T-cell (primary cell): Measurements from ENCODE around the gene SLC22A23. TPM values are rescaled to one million over a fixed set of nuclear protein-coding genes. Genes with fewer than 3 reads are reported as not detected.

Experiments used
- ATAC-seq, 4 experiments: fragments of 200-7000 bp in 3 of 4; fragments of 150-1000 bp in 1 of 4; cut with Tn5 transposase; replicated peaks in 1 of 4; 1 replicate in 3 of 4; 2 replicates in 1 of 4; pipeline ENCODE4 v1.10.0; 2021; ENCODE audit warnings: moderate library complexity in 3 of 4, mild to moderate bottlenecking in 2 of 4, moderate number of reproducible peaks in 1 of 4
- CTCF ChIA-PET, 2 donors: fragments of 300-600 bp; sonication (Branson Sonifier 250); formaldehyde crosslinking; loops; one replicate each; lab custom pipeline; 2022; ENCODE audit warnings: antibody characterized with exemption in 2 of 2; lab: Charles Lee
- POLR2A ChIA-PET, 2 donors: fragments of 300-600 bp; sonication (Branson Sonifier 250); formaldehyde crosslinking; loops; one replicate each; lab custom pipeline; 2022; ENCODE audit warnings: antibody characterized with exemption in 2 of 2; lab: Charles Lee
- DNase-seq, 35 experiments: peaks; one replicate each; pipeline versions ENCODE4 v3.0.0 to v3.0.0-alpha.2; 2013 to 2023
- H3K27ac ChIP-seq: one replicate; pipeline ENCODE4 v1.5.1; 2013; ENCODE audit warnings: low read length
- H3K27me3 ChIP-seq, 2 experiments: replicated peaks in 1 of 2; 1 replicate in 1 of 2; 2 replicates in 1 of 2; pipeline versions ENCODE4 v1.6.1 to v1.7.0; 2013; ENCODE audit warnings: low read length in 1 of 2, mixed read lengths in 1 of 2; ENCODE audit not compliant: control insufficient read depth in 2 of 2, insufficient read depth in 2 of 2; ENCODE audit errors: extremely low read depth in 1 of 2
- H3K36me3 ChIP-seq, 2 donors: 1 replicate in 1 of 2; 2 replicates in 1 of 2; pipeline versions ENCODE4 v1.6.1 to v1.7.0; 2013; ENCODE audit warnings: low read length in 1 of 2; ENCODE audit not compliant: control insufficient read depth in 2 of 2, insufficient read depth in 1 of 2; ENCODE audit errors: extremely low read depth in 1 of 2
- H3K4me1 ChIP-seq, 2 experiments: 1 replicate in 1 of 2; 2 replicates in 1 of 2; pipeline versions ENCODE4 v1.6.1 to v1.7.0; 2013; ENCODE audit warnings: low read length in 2 of 2, mixed read lengths in 1 of 2; ENCODE audit not compliant: insufficient read depth in 2 of 2, control insufficient read depth in 1 of 2; ENCODE audit errors: extremely low read depth in 1 of 2
- H3K4me3 ChIP-seq, 2 donors: 1 replicate in 1 of 2; 2 replicates in 1 of 2; pipeline versions ENCODE4 v1.5.1 to v1.7.0; 2013; ENCODE audit warnings: mild to moderate bottlenecking in 2 of 2, low read length in 1 of 2, moderate library complexity in 1 of 2; ENCODE audit not compliant: control insufficient read depth in 1 of 2; ENCODE audit errors: extremely low read depth in 1 of 2
- H3K9me3 ChIP-seq: 2 replicates; pipeline ENCODE4 v1.7.0; 2013
- H3K27ac Mint-ChIP-seq, 2 donors: one replicate each; pipeline ENCODE4 v1.8.0; 2020 to 2021; ENCODE audit warnings: mild to moderate bottlenecking in 2 of 2, mixed read lengths in 2 of 2
- H3K27me3 Mint-ChIP-seq, 2 donors: one replicate each; pipeline ENCODE4 v1.8.0; 2021 to 2022; ENCODE audit warnings: mixed read lengths in 2 of 2
- H3K36me3 Mint-ChIP-seq: one replicate; pipeline ENCODE4 v1.8.0; 2021; ENCODE audit warnings: mixed read lengths
- H3K4me1 Mint-ChIP-seq, 3 donors: one replicate each; pipeline ENCODE4 v1.8.0; 2020 to 2022; ENCODE audit warnings: mixed read lengths in 3 of 3, mild to moderate bottlenecking in 1 of 3
- H3K4me3 Mint-ChIP-seq, 3 donors: one replicate each; pipeline ENCODE4 v1.8.0; 2020 to 2022; ENCODE audit warnings: mild to moderate bottlenecking in 3 of 3, mixed read lengths in 3 of 3, moderate library complexity in 3 of 3
- H3K9me3 Mint-ChIP-seq, 3 donors: one replicate each; pipeline ENCODE4 v1.8.0; 2020 to 2022; ENCODE audit warnings: mixed read lengths in 3 of 3
- WGBS: methylation state at CpG from one replicate; pipeline ENCODE4 v1.1.5; 2013; ENCODE audit warnings: missing lambda C conversion rate; ENCODE audit not compliant: insufficient coverage; 5-methylcytosine and 5-hydroxymethylcytosine counted together
- total RNA-seq, 35 experiments: library from RNA in 6 of 35; stranded (reverse) in 6 of 35; fragments of 120-200 nt in 1 of 35; gene quantifications; one replicate each; pipeline versions ENCODE4 v1.2.1 to v1.2.4 and lab custom pipeline; 2013 to 2026

SLC22A23 gene
- total RNA-seq, 5 donors from 2014 or later (not counting 1 experiment from before 2014, with no cell fraction given), result 6.2 to 14.8 (median 12.1) TPM

DNA sequence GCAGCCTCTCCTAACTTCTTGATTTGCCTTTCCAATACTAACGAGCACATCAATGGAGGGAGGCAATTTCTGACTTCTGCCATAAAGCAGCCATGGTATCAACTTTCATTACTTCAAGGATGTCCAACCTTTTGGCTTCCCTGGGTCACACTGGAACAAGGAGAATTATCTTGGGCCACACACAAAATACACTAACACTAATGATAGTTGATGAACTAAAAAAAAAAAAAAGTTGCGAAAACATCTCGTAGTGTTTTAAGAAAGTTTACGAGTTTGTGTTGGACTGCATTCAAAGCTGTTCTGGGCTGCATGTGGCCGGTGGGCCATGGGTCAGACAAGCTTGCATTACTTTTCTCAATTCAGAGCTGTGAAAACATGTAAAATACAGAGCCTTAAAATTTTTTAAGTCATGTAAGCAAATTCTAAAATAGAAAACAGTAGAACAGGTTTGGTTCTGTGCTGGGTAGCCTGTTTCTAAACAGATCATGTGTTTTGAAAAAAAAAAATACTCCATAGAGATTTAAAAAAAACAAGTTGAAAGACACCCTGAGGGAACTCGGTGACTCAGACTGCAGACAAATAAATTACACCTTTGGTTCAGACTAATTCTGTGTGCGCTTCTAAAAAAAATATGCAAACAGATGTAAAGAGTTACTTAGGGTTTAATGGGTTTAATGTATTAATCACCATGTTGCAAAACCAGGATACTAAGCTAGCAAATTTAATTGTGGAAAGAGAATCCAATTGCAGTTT lies 43.6 kb upstream of the SLC22A23 start:
- H3K9me3 ChIP-seq, result no peaks in the 10 kb centered on the region
- Mint-ChIP-seq H3K36me3 (no peaks in the 10 kb centered on the region), H3K27me3 (peaks cover 7 to 11% of the 10 kb centered on the region in 2 donors), H3K4me1 (peaks cover 0 to 6% (median 0%) of the 10 kb centered on the region in 3 donors), H3K4me3 (no peak overlapping the region), H3K9me3 (no peaks in the 10 kb centered on the region), H3K27ac (no peak overlapping the region)
- H3K4me1 ChIP-seq, result no peaks in the 10 kb centered on the region
- ChIA-PET POLR2A (no interaction called here), CTCF (no interaction called here)
- no peaks in the 10 kb centered on the region for H3K36me3 ChIP-seq
- peaks cover 0 to 13% of the 10 kb centered on the region in 2 experiments for H3K27me3 ChIP-seq
- 84% methylated on average over 5 of the region's 7 CpGs for WGBS
- no peak overlapping the region for H3K4me3 ChIP-seq
- no peak for ATAC-seq
- DNase-seq, result no peak
- no peak overlapping the region for H3K27ac ChIP-seq

GRCh38 chr6:3499603-3500002 lies 42.8 kb upstream of the SLC22A23 start:
- Histone ChIP-seq H3K27me3 (peaks cover 0 to 13% of the 10 kb centered on the region in 2 experiments), H3K4me3 (no peak overlapping the region), H3K4me1 (no peaks in the 10 kb centered on the region), H3K27ac (no peak overlapping the region), H3K9me3 (no peaks in the 10 kb centered on the region), H3K36me3 (no peaks in the 10 kb centered on the region)
- Mint-ChIP-seq H3K4me3 (no peak overlapping the region), H3K27me3 (peaks cover 8 to 11% of the 10 kb centered on the region in 2 donors), H3K4me1 (peaks cover 0 to 5% (median 0%) of the 10 kb centered on the region in 3 donors), H3K36me3 (no peaks in the 10 kb centered on the region), H3K9me3 (no peaks in the 10 kb centered on the region), H3K27ac (no peak overlapping the region)
- ATAC-seq, result no peak
- POLR2A ChIA-PET, result no interaction called here
- CTCF ChIA-PET, result no interaction called here
- DNase-seq, result no peak
- WGBS, result 90% methylated on average over 1 of the region's 1 CpG

DNA sequence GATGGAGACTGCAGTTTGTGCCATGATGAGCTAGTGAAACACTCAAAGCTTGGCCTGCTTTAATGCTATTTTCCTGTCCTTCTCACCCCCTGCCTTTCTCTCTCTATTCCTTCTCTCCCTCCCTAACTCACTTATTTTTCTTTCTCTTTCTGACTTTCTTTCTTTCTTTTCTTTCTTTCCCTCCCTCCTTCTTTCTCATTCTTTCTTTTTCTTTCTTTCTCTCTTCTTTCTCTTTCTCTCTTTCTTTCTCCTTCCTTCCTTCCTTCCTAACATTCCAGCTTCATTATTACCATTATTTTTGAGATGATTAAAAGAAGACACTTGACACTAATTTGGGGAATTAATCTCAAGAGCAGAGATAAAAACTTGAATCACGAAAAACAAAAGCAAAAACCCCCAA lies 39.5 kb upstream of the SLC22A23 start:
- peaks cover 0 to 35% of the 10 kb centered on the region in 2 experiments for H3K27me3 ChIP-seq
- no peaks in the 10 kb centered on the region for H3K4me1 ChIP-seq
- H3K9me3 ChIP-seq, result no peaks in the 10 kb centered on the region
- POLR2A ChIA-PET, result no interaction called here
- CTCF ChIA-PET, result no interaction called here
- no peak for DNase-seq
- no peaks in the 10 kb centered on the region for H3K36me3 ChIP-seq
- no peak overlapping the region for H3K4me3 Mint-ChIP-seq
- no peak overlapping the region for H3K27ac Mint-ChIP-seq
- no peak for ATAC-seq
- H3K4me1 Mint-ChIP-seq, result no peaks in the 10 kb centered on the region
- H3K27me3 Mint-ChIP-seq, result peaks cover 21 to 31% of the 10 kb centered on the region in 2 donors
- H3K27ac ChIP-seq, result no peak overlapping the region
- H3K9me3 Mint-ChIP-seq, result no peaks in the 10 kb centered on the region
- no peak overlapping the region for H3K4me3 ChIP-seq
- no peaks in the 10 kb centered on the region for H3K36me3 Mint-ChIP-seq
- no CpG with 5 or more reads among the region's 1 CpG for WGBS

DNA sequence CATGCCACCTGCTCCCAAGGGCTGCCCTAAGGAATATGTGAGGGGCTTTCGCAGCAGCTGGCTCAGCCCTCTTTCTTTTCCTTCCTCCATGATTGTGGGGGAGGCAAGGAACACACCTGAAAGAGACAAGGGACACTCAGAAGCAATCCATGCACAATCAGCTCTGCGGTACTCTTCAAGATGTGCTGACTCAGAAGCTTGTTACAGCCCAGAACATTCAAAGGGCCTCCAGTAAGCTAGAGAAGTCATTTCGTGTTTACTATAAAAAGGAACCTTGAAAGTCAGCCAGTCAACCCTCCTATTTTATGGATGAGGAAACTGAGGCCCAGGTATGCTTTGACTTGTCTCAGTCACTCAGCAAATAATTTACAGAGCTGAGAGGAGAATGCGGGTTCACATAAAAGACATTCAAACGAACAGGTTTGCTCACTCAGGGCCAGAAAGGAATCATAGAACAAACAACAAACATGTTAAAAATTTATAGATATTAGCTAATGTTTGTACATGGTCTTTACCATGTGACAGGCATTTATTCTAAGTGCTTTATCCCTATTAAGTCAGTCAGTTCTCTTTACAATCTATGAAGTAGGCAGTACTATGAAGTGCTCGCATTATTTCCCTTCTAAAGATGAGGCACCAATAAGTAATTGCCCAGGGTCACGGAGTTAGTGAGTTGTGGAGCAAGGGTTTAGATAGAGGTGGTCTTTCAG lies 37.7 kb upstream of the SLC22A23 start:
- H3K9me3 ChIP-seq, result no peaks in the 10 kb centered on the region
- H3K36me3 ChIP-seq, result no peaks in the 10 kb centered on the region
- H3K36me3 Mint-ChIP-seq, result no peaks in the 10 kb centered on the region
- no peak overlapping the region for H3K27ac Mint-ChIP-seq
- no peak overlapping the region for H3K4me3 Mint-ChIP-seq
- 80% methylated on average over 2 of the region's 7 CpGs for WGBS
- H3K27me3 ChIP-seq, result peaks cover 0 to 39% of the 10 kb centered on the region in 2 experiments
- H3K27ac ChIP-seq, result no peak overlapping the region
- no peak for DNase-seq
- CTCF ChIA-PET, result no interaction called here
- ATAC-seq, result no peak
- H3K4me1 Mint-ChIP-seq, result no peaks in the 10 kb centered on the region
- no peaks in the 10 kb centered on the region for H3K9me3 Mint-ChIP-seq
- H3K27me3 Mint-ChIP-seq, result peaks cover 26 to 32% of the 10 kb centered on the region in 2 donors
- H3K4me1 ChIP-seq, result no peaks in the 10 kb centered on the region
- no peak overlapping the region for H3K4me3 ChIP-seq
- POLR2A ChIA-PET, result no interaction called here

DNA sequence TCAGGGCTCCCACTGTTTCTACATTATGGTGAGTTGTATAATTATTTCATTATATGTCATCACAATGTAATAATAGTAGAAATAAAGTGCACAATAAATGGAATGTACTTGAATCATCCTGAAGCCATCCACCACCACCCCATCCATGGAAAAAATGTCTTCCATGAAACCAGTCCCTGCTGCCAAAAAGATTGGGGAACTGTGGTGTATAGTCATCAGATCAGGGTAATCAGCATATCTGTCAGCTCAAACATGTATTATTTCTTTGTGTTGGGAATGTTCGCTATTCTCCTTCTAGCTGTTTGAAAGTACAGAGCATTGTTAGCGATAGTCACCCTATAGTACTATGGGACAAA lies 33.8 kb upstream of the SLC22A23 start:
- no peaks in the 10 kb centered on the region for H3K36me3 Mint-ChIP-seq
- H3K27ac Mint-ChIP-seq, result no peak overlapping the region
- Histone ChIP-seq H3K4me3 (no peak overlapping the region), H3K4me1 (no peaks in the 10 kb centered on the region), H3K27me3 (peaks cover 0 to 42% of the 10 kb centered on the region in 2 experiments), H3K36me3 (no peaks in the 10 kb centered on the region), H3K9me3 (no peaks in the 10 kb centered on the region), H3K27ac (no peak overlapping the region)
- no CpG with 5 or more reads among the region's 2 CpGs for WGBS
- H3K9me3 Mint-ChIP-seq, result no peaks in the 10 kb centered on the region
- POLR2A ChIA-PET, result interaction anchor here in 1 of 2 donors (0.6 kb wide), 1 partner anchor 462 kb away, joined by 3 read pairs; no protein-coding TSS in a partner anchor
- no peak overlapping the region for H3K4me3 Mint-ChIP-seq
- CTCF ChIA-PET, result no interaction called here
- no peak for ATAC-seq
- H3K27me3 Mint-ChIP-seq, result peaks cover 25 to 47% of the 10 kb centered on the region in 2 donors
- no peaks in the 10 kb centered on the region for H3K4me1 Mint-ChIP-seq
- no peak for DNase-seq

- DNase-seq, result no peak
- CTCF ChIA-PET, result no interaction called here
- POLR2A ChIA-PET, result interaction anchor here in 1 of 2 donors (0.6 kb wide), 1 partner anchor 463 kb away, joined by 3 read pairs; no protein-coding TSS in a partner anchor
- ATAC-seq, result no peak
- Histone ChIP-seq H3K27me3 (peaks cover 0 to 40% of the 10 kb centered on the region in 2 experiments), H3K36me3 (no peaks in the 10 kb centered on the region), H3K27ac (no peak overlapping the region), H3K4me1 (no peaks in the 10 kb centered on the region), H3K9me3 (no peaks in the 10 kb centered on the region), H3K4me3 (no peak overlapping the region)
- WGBS, result 63% methylated on average over 3 of the region's 12 CpGs
- Mint-ChIP-seq H3K4me3 (no peak overlapping the region), H3K36me3 (no peaks in the 10 kb centered on the region), H3K4me1 (no peaks in the 10 kb centered on the region), H3K27me3 (peaks cover 25 to 48% of the 10 kb centered on the region in 2 donors), H3K9me3 (no peaks in the 10 kb centered on the region), H3K27ac (no peak overlapping the region)
Measured at GRCh38 chr6:3489961-3490624, 33.2 kb upstream of the SLC22A23 start.
